Colonic mucosa (tissue), 4 donors: Measurements from ENCODE around the gene IVL. TPM values are rescaled to one million over a fixed set of nuclear protein-coding genes. Genes with fewer than 3 reads are reported as not detected.

ENCODE experiments used
- DNase-seq: peaks from one replicate; pipeline ENCODE4 v3.0.0-alpha.2; 2020
- H3K27ac ChIP-seq: fragments of 200-600 bp; one replicate; pipeline ENCODE4 v1.8.0; 2021
- H3K27me3 ChIP-seq: fragments of 200-600 bp; one replicate; pipeline ENCODE4 v1.8.0; 2021
- H3K36me3 ChIP-seq: fragments of 200-600 bp; one replicate; pipeline ENCODE4 v1.8.0; 2021
- H3K4me1 ChIP-seq: fragments of 200-600 bp; one replicate; pipeline ENCODE4 v1.8.0; 2021; ENCODE audit warnings: mild to moderate bottlenecking
- H3K4me3 ChIP-seq: fragments of 200-600 bp; one replicate; pipeline ENCODE4 v1.8.0; 2021
- H3K9ac ChIP-seq, 2 donors: one replicate each; pipeline ENCODE4 v1.7.0; 2013; ENCODE audit warnings: control low read depth in 2 of 2, low read depth in 2 of 2, low read length in 2 of 2
- H3K9me3 ChIP-seq: fragments of 200-600 bp; one replicate; pipeline ENCODE4 v1.8.0; 2021
- CTCF ChIP-seq: fragments of 200-600 bp; IDR thresholded peaks from one replicate; pipeline ENCODE4 v1.8.0; 2022; ENCODE audit warnings: antibody characterized with exemption, mild to moderate bottlenecking
- intact Hi-C: fragments of 100-400 bp; cut with DNase I; formaldehyde crosslinking; loops from one replicate; pipeline ENCODE4 v1.14.1; 2022
- total RNA-seq, 2 donors: library from RNA; stranded (reverse); fragmentation: NEBNext Ultra II Directional in 1 of 2; extraction: Animal tissue kit (Norgen Biotek cat#: 25700) in 1 of 2; gene quantifications; one replicate each; pipeline ENCODE4 v1.2.1, GENCODE V29; 2021
- donor health status: healthy.
- donor health status: DM: no; HTN: no; CAD: no.
- donor health status: DM: no; HTN: no; CAD: no.

IVL gene
- total RNA-seq, 2 donors from 2014 or later: not detected

- Histone ChIP-seq H3K4me3 (no peak overlapping the region), H3K27ac (no peak overlapping the region), H3K4me1 (no peaks in the 10 kb centered on the region), H3K9me3 (no peaks in the 10 kb centered on the region), H3K27me3 (no peaks in the 10 kb centered on the region), H3K9ac (no peak overlapping the region), H3K36me3 (no peaks in the 10 kb centered on the region)
- intact Hi-C loops: no loop called here
- no peak for DNase-seq
- no peak for TF ChIP-seq CTCF
These were observed 23.9 kb downstream of the IVL start for GRCh38 chr1:152932170-152932811.

- no peak for TF ChIP-seq CTCF
- Histone ChIP-seq H3K27me3 (no peaks in the 10 kb centered on the region), H3K4me1 (no peaks in the 10 kb centered on the region), H3K9me3 (no peaks in the 10 kb centered on the region), H3K27ac (no peak overlapping the region), H3K4me3 (no peak overlapping the region), H3K9ac (no peak overlapping the region), H3K36me3 (no peaks in the 10 kb centered on the region)
- intact Hi-C loops: no loop called here
- DNase-seq: no peak
These were observed 24.9 kb downstream of the IVL start for GRCh38 chr1:152933196-152933595.

- Histone ChIP-seq H3K9ac (no peak overlapping the region), H3K9me3 (no peaks in the 10 kb centered on the region), H3K4me1 (no peaks in the 10 kb centered on the region), H3K36me3 (no peaks in the 10 kb centered on the region), H3K4me3 (no peak overlapping the region), H3K27me3 (no peaks in the 10 kb centered on the region), H3K27ac (no peak overlapping the region)
- no peak for DNase-seq
- TF ChIP-seq CTCF: no peak
- intact Hi-C loops: no loop called here
These were observed 32.3 kb downstream of the IVL start for GRCh38 chr1:152940614-152941013.

- Histone ChIP-seq H3K9ac (no peak overlapping the region), H3K4me1 (no peaks in the 10 kb centered on the region), H3K9me3 (no peaks in the 10 kb centered on the region), H3K36me3 (no peaks in the 10 kb centered on the region), H3K4me3 (no peak overlapping the region), H3K27ac (no peak overlapping the region), H3K27me3 (no peaks in the 10 kb centered on the region)
- intact Hi-C loops: no loop called here
- no peak for TF ChIP-seq CTCF
- no peak for DNase-seq
These were observed 32.8 kb downstream of the IVL start for GRCh38 chr1:152941037-152941711.

- TF ChIP-seq CTCF: no peak
- Histone ChIP-seq H3K27me3 (no peaks in the 10 kb centered on the region), H3K9ac (no peak overlapping the region), H3K9me3 (no peaks in the 10 kb centered on the region), H3K36me3 (no peaks in the 10 kb centered on the region), H3K4me3 (no peak overlapping the region), H3K4me1 (no peaks in the 10 kb centered on the region), H3K27ac (no peak overlapping the region)
- no peak for DNase-seq
- intact Hi-C loops: no loop called here
These were observed 33.8 kb downstream of the IVL start for GRCh38 chr1:152942161-152942560.
